ENCODE results near the gene TTC1. TPM values are rescaled to one million over a fixed set of nuclear protein-coding genes. Genes with fewer than 3 reads are reported as not detected.

The TTC1 gene
- total RNA-seq, 1 experiment from 2014 or later: 53.0 TPM

DNA sequence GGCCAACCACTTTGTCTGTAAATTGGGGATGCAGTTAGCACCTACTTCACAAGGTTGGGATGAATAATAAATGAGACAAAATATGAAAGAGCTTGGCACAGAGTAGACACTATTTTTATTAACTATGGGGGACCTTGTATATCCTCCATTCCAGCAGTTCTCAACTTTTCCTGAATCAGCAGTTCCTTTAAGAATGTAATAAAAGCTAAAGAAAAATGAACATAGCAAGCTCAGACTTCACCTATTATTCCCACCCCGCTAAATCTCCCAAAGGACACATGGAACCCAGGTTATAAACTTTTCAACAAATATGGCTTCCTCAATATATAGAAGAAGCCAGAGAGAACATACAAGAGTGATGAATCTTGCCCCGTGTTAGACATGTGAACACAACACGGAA is 32.0 kb upstream of the TTC1 start:
- no peak overlapping the region for H3K4me3 Mint-ChIP-seq (ENCODE audit: unreplicated experiment)
- peaks cover 44% of the 10 kb centered on the region for H3K27me3 Mint-ChIP-seq (ENCODE audit: insufficient read depth, unreplicated experiment)
- no peaks in the 10 kb centered on the region for H3K27me3 ChIP-seq (replicated peaks; ENCODE audit: control insufficient read depth, insufficient read depth, low read length)
- no peaks in the 10 kb centered on the region for H3K9me3 Mint-ChIP-seq (ENCODE audit: unreplicated experiment)
- no peaks in the 10 kb centered on the region for H3K36me3 ChIP-seq (ENCODE audit: control insufficient read depth, insufficient read depth, low read length)
- ChIA-PET POLR2A (no interaction called here), CTCF (interaction anchor here (2.1 kb wide), 1 partner anchor 10 kb away, joined by 5 read pairs; no protein-coding TSS in a partner anchor)
- no peaks in the 10 kb centered on the region; the same call in 1 of the 2 replicates for H3K4me1 ChIP-seq
- H3K36me3 Mint-ChIP-seq (ENCODE audit: insufficient read depth, unreplicated experiment): no peaks in the 10 kb centered on the region
- TF ChIP-seq, protein P1, sequence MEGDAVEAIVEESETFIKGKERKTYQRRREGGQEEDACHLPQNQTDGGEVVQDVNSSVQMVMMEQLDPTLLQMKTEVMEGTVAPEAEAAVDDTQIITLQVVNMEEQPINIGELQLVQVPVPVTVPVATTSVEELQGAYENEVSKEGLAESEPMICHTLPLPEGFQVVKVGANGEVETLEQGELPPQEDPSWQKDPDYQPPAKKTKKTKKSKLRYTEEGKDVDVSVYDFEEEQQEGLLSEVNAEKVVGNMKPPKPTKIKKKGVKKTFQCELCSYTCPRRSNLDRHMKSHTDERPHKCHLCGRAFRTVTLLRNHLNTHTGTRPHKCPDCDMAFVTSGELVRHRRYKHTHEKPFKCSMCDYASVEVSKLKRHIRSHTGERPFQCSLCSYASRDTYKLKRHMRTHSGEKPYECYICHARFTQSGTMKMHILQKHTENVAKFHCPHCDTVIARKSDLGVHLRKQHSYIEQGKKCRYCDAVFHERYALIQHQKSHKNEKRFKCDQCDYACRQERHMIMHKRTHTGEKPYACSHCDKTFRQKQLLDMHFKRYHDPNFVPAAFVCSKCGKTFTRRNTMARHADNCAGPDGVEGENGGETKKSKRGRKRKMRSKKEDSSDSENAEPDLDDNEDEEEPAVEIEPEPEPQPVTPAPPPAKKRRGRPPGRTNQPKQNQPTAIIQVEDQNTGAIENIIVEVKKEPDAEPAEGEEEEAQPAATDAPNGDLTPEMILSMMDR (IDR thresholded peaks at IDR 0.05; ENCODE audit: insufficient read depth in 1 of 2, low read depth in 1 of 2, low read length in 1 of 2, severe bottlenecking in 1 of 2, unreplicated experiment in 1 of 2): no peak
- no peak overlapping the region for H3K4me3 ChIP-seq (ENCODE audit: low read depth, low read length)
- no peak for DNase-seq
- no TSS peak for BruUV-seq (replicated peaks)
- no peak overlapping the region for H3K27ac Mint-ChIP-seq (ENCODE audit: unreplicated experiment)
- no peaks in the 10 kb centered on the region for H3K4me1 Mint-ChIP-seq (ENCODE audit: low read depth, unreplicated experiment)
- H3K9me3 ChIP-seq: no peaks in the 10 kb centered on the region
- intact Hi-C loops (cut with micrococcal nuclease; ENCODE audit: unreplicated experiment): no loop called here

GRCh38 chr5:159978358-159978757 is 30.6 kb upstream of the TTC1 start:
- H3K4me3 ChIP-seq (ENCODE audit: low read depth, low read length): no peak overlapping the region
- POLR2A ChIA-PET: no interaction called here
- no peak for DNase-seq
- intact Hi-C loops (cut with micrococcal nuclease; ENCODE audit: unreplicated experiment): no loop called here
- TF ChIP-seq, protein P1 (IDR thresholded peaks at IDR 0.05; ENCODE audit: insufficient read depth in 1 of 2, low read depth in 1 of 2, low read length in 1 of 2, severe bottlenecking in 1 of 2, unreplicated experiment in 1 of 2): no peak
- Mint-ChIP-seq H3K27ac (ENCODE audit: unreplicated experiment) (no peak overlapping the region), H3K36me3 (ENCODE audit: insufficient read depth, unreplicated experiment) (no peaks in the 10 kb centered on the region), H3K4me3 (ENCODE audit: unreplicated experiment) (no peak overlapping the region), H3K9me3 (ENCODE audit: unreplicated experiment) (no peaks in the 10 kb centered on the region), H3K27me3 (ENCODE audit: insufficient read depth, unreplicated experiment) (peaks cover 37% of the 10 kb centered on the region), H3K4me1 (ENCODE audit: low read depth, unreplicated experiment) (no peaks in the 10 kb centered on the region)
- H3K36me3 ChIP-seq (ENCODE audit: control insufficient read depth, insufficient read depth, low read length): no peaks in the 10 kb centered on the region
- H3K27me3 ChIP-seq (replicated peaks; ENCODE audit: control insufficient read depth, insufficient read depth, low read length): no peaks in the 10 kb centered on the region; the same call in 1 of the 2 replicates
- no peaks in the 10 kb centered on the region for H3K9me3 ChIP-seq
- CTCF ChIA-PET: interaction anchor here (1.4 kb wide), 1 partner anchor 9 kb away, joined by 5 read pairs; no protein-coding TSS in a partner anchor
- H3K4me1 ChIP-seq: no peaks in the 10 kb centered on the region
- BruUV-seq (replicated peaks): no TSS peak

- TF ChIP-seq, protein P1 (IDR thresholded peaks at IDR 0.05; ENCODE audit: insufficient read depth in 1 of 2, low read depth in 1 of 2, low read length in 1 of 2, severe bottlenecking in 1 of 2, unreplicated experiment in 1 of 2): no peak
- no peak overlapping the region for H3K27ac Mint-ChIP-seq (ENCODE audit: unreplicated experiment)
- Histone ChIP-seq H3K27me3 (replicated peaks; ENCODE audit: control insufficient read depth, insufficient read depth, low read length) (no peaks in the 10 kb centered on the region; the same call in none of the 2 replicates), H3K9me3 (no peaks in the 10 kb centered on the region), H3K36me3 (ENCODE audit: control insufficient read depth, insufficient read depth, low read length) (no peaks in the 10 kb centered on the region), H3K4me1 (peaks cover 4% of the 10 kb centered on the region; the same call in 1 of the 2 replicates), H3K4me3 (ENCODE audit: low read depth, low read length) (no peak overlapping the region)
- no peaks in the 10 kb centered on the region for H3K4me1 Mint-ChIP-seq (ENCODE audit: low read depth, unreplicated experiment)
- no peak for DNase-seq
- no peak overlapping the region for H3K4me3 Mint-ChIP-seq (ENCODE audit: unreplicated experiment)
- ChIA-PET CTCF (no interaction called here), POLR2A (no interaction called here)
- no peaks in the 10 kb centered on the region for H3K9me3 Mint-ChIP-seq (ENCODE audit: unreplicated experiment)
- H3K36me3 Mint-ChIP-seq (ENCODE audit: insufficient read depth, unreplicated experiment): no peaks in the 10 kb centered on the region
- no TSS peak for BruUV-seq (replicated peaks)
- H3K27me3 Mint-ChIP-seq (ENCODE audit: insufficient read depth, unreplicated experiment): peaks cover 37% of the 10 kb centered on the region
- intact Hi-C loops (cut with micrococcal nuclease; ENCODE audit: unreplicated experiment): no loop called here
These were observed 26.3 kb upstream of the TTC1 start for GRCh38 chr5:159982421-159983173.

Data from Caco-2 (cell line).